GM12872 (cell line): ENCODE measurements around the gene TCP10L.

Experiments
- CTCF ChIP-seq: IDR thresholded peaks from 3 replicates; pipeline ENCODE4 v1.5.1; 2011; ENCODE audit warnings: low read depth, mild to moderate bottlenecking, low read length, moderate library complexity; ENCODE audit not compliant: insufficient read depth

TCP10L gene

GRCh38 chr21:32584472-32584871, 851 bp downstream of the TCP10L start:
- no peak for TF ChIP-seq CTCF

DNA sequence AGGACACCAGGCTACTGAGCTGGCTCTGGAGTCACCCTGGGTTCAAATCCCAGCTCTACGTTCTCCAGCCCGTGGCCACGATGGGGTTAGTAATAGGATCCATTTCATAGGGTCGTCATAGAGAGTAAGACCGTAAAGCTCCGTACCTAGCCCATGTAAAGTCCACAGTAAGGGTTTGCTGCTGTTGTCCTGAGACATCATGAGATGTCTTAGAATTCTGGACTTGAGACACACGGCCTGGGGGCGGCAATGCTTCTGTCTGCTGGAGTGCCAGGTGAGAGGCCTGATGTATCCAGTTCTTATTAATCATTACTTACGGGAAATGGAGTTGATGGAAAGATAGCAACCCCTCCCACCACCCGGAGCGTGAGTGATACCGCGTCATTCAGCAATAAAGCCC, 3.6 kb downstream of the TCP10L start:
- TF ChIP-seq CTCF: no peak

DNA sequence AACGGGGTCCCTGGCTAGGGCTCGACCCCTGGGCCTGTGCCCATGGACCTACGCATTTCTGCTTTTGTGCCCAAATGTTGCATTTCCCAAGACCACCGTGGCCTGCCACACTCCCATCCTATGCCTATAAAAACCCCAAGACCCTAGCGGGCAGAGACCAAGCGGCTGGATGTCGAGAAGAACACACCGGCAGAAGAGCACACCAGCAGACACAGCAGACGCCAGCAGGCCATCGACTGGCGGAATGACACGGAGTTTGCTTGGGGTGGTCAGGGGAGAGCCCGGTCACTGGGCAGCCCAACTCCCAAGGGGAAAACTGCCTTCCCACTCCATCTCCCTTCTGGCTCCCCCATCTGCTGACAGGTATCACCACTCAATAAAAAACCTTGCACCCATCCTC, 4.4 kb downstream of the TCP10L start:
- no peak for TF ChIP-seq CTCF

DNA sequence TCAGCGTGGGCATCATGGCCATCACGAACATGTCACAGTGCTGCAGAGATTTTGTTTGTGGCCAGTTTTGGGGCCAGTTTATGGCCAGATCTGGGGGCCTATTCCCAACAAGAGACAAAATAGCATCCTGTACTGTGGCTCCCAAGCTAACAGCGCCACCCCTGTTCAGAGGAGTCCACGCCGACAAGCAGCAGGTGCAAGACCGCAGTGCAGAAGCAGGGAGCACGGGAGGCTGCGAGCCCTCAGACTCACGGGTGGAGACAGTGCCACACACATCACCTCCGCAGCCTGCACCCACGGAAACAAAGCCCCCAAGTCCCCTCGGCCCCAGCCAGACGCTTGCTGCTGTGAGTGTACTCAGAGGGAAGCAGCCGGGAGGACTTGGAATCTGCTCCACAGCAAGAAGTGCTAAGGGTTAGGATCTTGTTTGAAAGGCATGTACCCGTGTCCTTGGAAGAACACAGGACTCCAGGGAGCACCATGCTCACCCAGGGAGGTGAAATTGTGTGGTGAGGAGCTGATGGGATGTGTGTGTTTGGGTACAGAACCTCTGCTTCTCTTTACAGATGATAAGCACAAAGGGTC, 7.1 kb downstream of the TCP10L start:
- peak; percentile 38; the same call in 2 of the 3 replicates for TF ChIP-seq CTCF

GRCh38 chr21:32576011-32576410, 9.3 kb downstream of the TCP10L start:
- no peak for TF ChIP-seq CTCF

DNA sequence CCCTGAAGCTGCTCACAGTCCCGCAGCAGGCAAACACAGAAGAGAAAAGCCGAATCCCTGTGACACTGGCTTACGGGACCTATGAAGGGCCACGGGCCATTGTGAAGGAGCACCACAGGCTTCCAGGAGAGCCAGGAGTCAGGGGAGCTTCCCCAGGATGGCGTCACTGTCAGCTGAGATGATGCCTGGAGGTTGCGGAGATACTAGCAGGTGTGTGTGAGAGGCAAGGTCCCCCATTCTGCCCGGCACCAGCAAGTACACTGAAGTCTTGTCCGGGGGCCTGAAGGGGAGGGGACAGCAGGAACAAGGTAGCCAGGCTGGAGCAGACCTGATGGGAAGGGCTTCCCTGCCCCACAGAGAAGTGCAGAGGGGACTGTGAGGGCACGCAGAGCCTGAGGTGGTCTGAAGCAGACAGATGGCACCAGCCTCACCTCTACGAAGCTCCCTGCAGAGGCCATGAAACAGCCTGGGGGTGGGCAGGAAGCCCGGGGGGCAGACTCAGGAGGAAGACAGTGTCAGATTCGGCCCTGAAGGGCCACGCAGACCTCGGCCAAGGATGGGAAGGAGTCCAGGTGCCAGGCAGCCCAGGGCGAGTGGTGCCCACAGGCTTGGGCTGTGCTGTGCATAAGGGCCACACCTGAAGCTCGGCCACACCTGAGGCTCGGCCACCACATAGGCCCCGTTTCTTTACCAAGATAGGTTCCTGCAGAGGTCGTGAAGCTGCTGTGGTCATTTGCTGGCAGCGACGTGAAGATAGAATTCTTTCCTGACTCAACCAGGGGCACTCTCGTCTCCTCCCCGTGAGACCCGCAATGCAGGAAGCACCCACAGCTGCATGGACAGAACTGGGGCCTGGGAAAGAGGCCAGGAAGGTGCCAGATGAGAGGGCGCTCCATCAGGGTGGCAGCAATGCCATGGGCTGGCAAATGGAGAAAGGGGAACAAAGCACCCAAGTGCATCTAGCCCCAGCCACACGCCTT, 10.1 kb downstream of the TCP10L start:
- TF ChIP-seq CTCF: no peak

- no peak for TF ChIP-seq CTCF
Observed at GRCh38 chr21:32572574-32573420, 12.5 kb downstream of the TCP10L start.
